ENCODE results near the gene RHOC.

Gene RHOC

GRCh38 chr1:112693821-112694220, 13.1 kb downstream of the RHOC start:
- no peak overlapping the region for H3K4ac ChIP-seq (ENCODE audit: low read depth, low read length)
- H3K9me3 ChIP-seq (ENCODE audit: insufficient read depth, low read depth, low read length), result no peaks in the 10 kb centered on the region
- no peak overlapping the region for H2AK5ac ChIP-seq (ENCODE audit: low read length)
- H3K79me1 ChIP-seq (ENCODE audit: low read length), result peaks cover 3% of the 10 kb centered on the region
- no peak overlapping the region for H4K91ac ChIP-seq (ENCODE audit: low read depth, low read length)
- H3K18ac ChIP-seq (ENCODE audit: low read length), result no peak overlapping the region
- peaks cover 12% of the 10 kb centered on the region in 2 experiments for H3K4me1 ChIP-seq (ENCODE audit: control insufficient read depth in 1 of 2, insufficient read depth in 2 of 2, low read length in 2 of 2)
- no peak overlapping the region for H2BK12ac ChIP-seq (ENCODE audit: low read length)
- no peak overlapping the region for H4K8ac ChIP-seq (ENCODE audit: low read depth, low read length)
- H3K9ac ChIP-seq (ENCODE audit: low read length), result no peak overlapping the region
- no peak for DNase-seq
- H3K79me2 ChIP-seq (ENCODE audit: control insufficient read depth, insufficient read depth, low read length, poor library complexity), result no peaks in the 10 kb centered on the region
- H3K23ac ChIP-seq (ENCODE audit: low read length), result no peak overlapping the region
- no CpG with 5 or more reads among the region's 6 CpGs for WGBS (ENCODE audit: extremely low coverage, insufficient coverage, insufficient read length)
- H3K14ac ChIP-seq (ENCODE audit: low read length), result no peak overlapping the region
- H3K36me3 ChIP-seq (ENCODE audit: control insufficient read depth in 1 of 2, insufficient read depth in 2 of 2, low read length in 2 of 2), result peaks cover 58 to 65% of the 10 kb centered on the region in 2 experiments
- H2BK5ac ChIP-seq (ENCODE audit: low read depth, low read length, poor library complexity), result no peak overlapping the region
- no peak overlapping the region for H3K4me2 ChIP-seq (ENCODE audit: low read length)
- H3K27ac ChIP-seq (ENCODE audit: low read depth, low read length), result no peak overlapping the region
- no peak overlapping the region for H2AFZ ChIP-seq (ENCODE audit: insufficient read depth, low read length, poor library complexity)
- no peaks in the 10 kb centered on the region for H3K27me3 ChIP-seq (ENCODE audit: insufficient read depth, low read length)
- no peak overlapping the region for H4K12ac ChIP-seq (ENCODE audit: low read depth, low read length)
- no peak overlapping the region for H3K4me3 ChIP-seq (ENCODE audit: low read depth, low read length)
- no peak overlapping the region for H2BK120ac ChIP-seq (ENCODE audit: insufficient read depth, low read length, poor library complexity)

GRCh38 chr1:112692681-112693080, 14.2 kb downstream of the RHOC start:
- Histone ChIP-seq H3K27me3 (ENCODE audit: insufficient read depth, low read length) (no peaks in the 10 kb centered on the region), H3K4me1 (ENCODE audit: control insufficient read depth in 1 of 2, insufficient read depth in 2 of 2, low read length in 2 of 2) (peaks cover 3 to 4% of the 10 kb centered on the region in 2 experiments), H3K23ac (ENCODE audit: low read length) (no peak overlapping the region), H3K18ac (ENCODE audit: low read length) (no peak overlapping the region), H3K14ac (ENCODE audit: low read length) (no peak overlapping the region), H3K27ac (ENCODE audit: low read depth, low read length) (no peak overlapping the region), H3K4ac (ENCODE audit: low read depth, low read length) (no peak overlapping the region), H3K36me3 (ENCODE audit: control insufficient read depth in 1 of 2, insufficient read depth in 2 of 2, low read length in 2 of 2) (peaks cover 50 to 56% of the 10 kb centered on the region in 2 experiments), H2BK5ac (ENCODE audit: low read depth, low read length, poor library complexity) (no peak overlapping the region), H3K4me2 (ENCODE audit: low read length) (no peak overlapping the region), H3K79me2 (ENCODE audit: control insufficient read depth, insufficient read depth, low read length, poor library complexity) (no peaks in the 10 kb centered on the region), H4K12ac (ENCODE audit: low read depth, low read length) (no peak overlapping the region), H3K9ac (ENCODE audit: low read length) (no peak overlapping the region), H2AK5ac (ENCODE audit: low read length) (no peak overlapping the region), H3K9me3 (ENCODE audit: insufficient read depth, low read depth, low read length) (no peaks in the 10 kb centered on the region), H2AFZ (ENCODE audit: insufficient read depth, low read length, poor library complexity) (no peak overlapping the region), H4K8ac (ENCODE audit: low read depth, low read length) (no peak overlapping the region), H3K4me3 (ENCODE audit: low read depth, low read length) (no peak overlapping the region), H4K91ac (ENCODE audit: low read depth, low read length) (no peak overlapping the region), H3K79me1 (ENCODE audit: low read length) (no peaks in the 10 kb centered on the region), H2BK12ac (ENCODE audit: low read length) (no peak overlapping the region), H2BK120ac (ENCODE audit: insufficient read depth, low read length, poor library complexity) (no peak overlapping the region)
- WGBS (ENCODE audit: extremely low coverage, insufficient coverage, insufficient read length), result no CpG with 5 or more reads among the region's 5 CpGs
- DNase-seq, result no peak

- H3K27ac ChIP-seq (ENCODE audit: low read depth, low read length), result no peak overlapping the region
- H3K9ac ChIP-seq (ENCODE audit: low read length), result no peak overlapping the region
- no peak for DNase-seq
- H3K18ac ChIP-seq (ENCODE audit: low read length), result no peak overlapping the region
- peaks cover 32 to 36% of the 10 kb centered on the region in 2 experiments for H3K36me3 ChIP-seq (ENCODE audit: control insufficient read depth in 1 of 2, insufficient read depth in 2 of 2, low read length in 2 of 2)
- H3K23ac ChIP-seq (ENCODE audit: low read length), result no peak overlapping the region
- H3K79me1 ChIP-seq (ENCODE audit: low read length), result peaks cover 2% of the 10 kb centered on the region
- H2BK5ac ChIP-seq (ENCODE audit: low read depth, low read length, poor library complexity), result no peak overlapping the region
- no peaks in the 10 kb centered on the region for H3K27me3 ChIP-seq (ENCODE audit: insufficient read depth, low read length)
- no peak overlapping the region for H3K4me3 ChIP-seq (ENCODE audit: low read depth, low read length)
- H3K9me3 ChIP-seq (ENCODE audit: insufficient read depth, low read depth, low read length), result no peaks in the 10 kb centered on the region
- no peak overlapping the region for H2AFZ ChIP-seq (ENCODE audit: insufficient read depth, low read length, poor library complexity)
- H3K4ac ChIP-seq (ENCODE audit: low read depth, low read length), result no peak overlapping the region
- H2BK12ac ChIP-seq (ENCODE audit: low read length), result no peak overlapping the region
- no peak overlapping the region for H4K12ac ChIP-seq (ENCODE audit: low read depth, low read length)
- H3K4me1 ChIP-seq (ENCODE audit: control insufficient read depth in 1 of 2, insufficient read depth in 2 of 2, low read length in 2 of 2), result peaks cover 7% of the 10 kb centered on the region in 2 experiments
- no peak overlapping the region for H2BK120ac ChIP-seq (ENCODE audit: insufficient read depth, low read length, poor library complexity)
- WGBS (ENCODE audit: extremely low coverage, insufficient coverage, insufficient read length), result no CpG with 5 or more reads among the region's 11 CpGs
- no peak overlapping the region for H4K8ac ChIP-seq (ENCODE audit: low read depth, low read length)
- H3K14ac ChIP-seq (ENCODE audit: low read length), result no peak overlapping the region
- H3K79me2 ChIP-seq (ENCODE audit: control insufficient read depth, insufficient read depth, low read length, poor library complexity), result no peaks in the 10 kb centered on the region
- no peak overlapping the region for H3K4me2 ChIP-seq (ENCODE audit: low read length)
- H4K91ac ChIP-seq (ENCODE audit: low read depth, low read length), result no peak overlapping the region
- H2AK5ac ChIP-seq (ENCODE audit: low read length), result no peak overlapping the region
These were observed 17.1 kb downstream of the RHOC start for GRCh38 chr1:112689842-112690237.

GRCh38 chr1:112689196-112689841, 17.6 kb downstream of the RHOC start:
- Histone ChIP-seq H2AFZ (ENCODE audit: insufficient read depth, low read length, poor library complexity) (no peak overlapping the region), H2BK5ac (ENCODE audit: low read depth, low read length, poor library complexity) (no peak overlapping the region), H4K12ac (ENCODE audit: low read depth, low read length) (no peak overlapping the region), H3K4me2 (ENCODE audit: low read length) (no peak overlapping the region), H3K79me2 (ENCODE audit: control insufficient read depth, insufficient read depth, low read length, poor library complexity) (no peaks in the 10 kb centered on the region), H3K4me3 (ENCODE audit: low read depth, low read length) (no peak overlapping the region), H3K18ac (ENCODE audit: low read length) (no peak overlapping the region), H3K4ac (ENCODE audit: low read depth, low read length) (no peak overlapping the region), H3K79me1 (ENCODE audit: low read length) (peaks cover 2% of the 10 kb centered on the region), H2BK120ac (ENCODE audit: insufficient read depth, low read length, poor library complexity) (no peak overlapping the region), H3K4me1 (ENCODE audit: control insufficient read depth in 1 of 2, insufficient read depth in 2 of 2, low read length in 2 of 2) (peaks cover 7% of the 10 kb centered on the region in 2 experiments), H3K9me3 (ENCODE audit: insufficient read depth, low read depth, low read length) (no peaks in the 10 kb centered on the region), H2BK12ac (ENCODE audit: low read length) (no peak overlapping the region), H3K27me3 (ENCODE audit: insufficient read depth, low read length) (no peaks in the 10 kb centered on the region), H2AK5ac (ENCODE audit: low read length) (no peak overlapping the region), H3K14ac (ENCODE audit: low read length) (no peak overlapping the region), H3K9ac (ENCODE audit: low read length) (no peak overlapping the region), H3K27ac (ENCODE audit: low read depth, low read length) (no peak overlapping the region), H4K91ac (ENCODE audit: low read depth, low read length) (no peak overlapping the region), H3K36me3 (ENCODE audit: control insufficient read depth in 1 of 2, insufficient read depth in 2 of 2, low read length in 2 of 2) (peaks cover 27 to 31% of the 10 kb centered on the region in 2 experiments), H4K8ac (ENCODE audit: low read depth, low read length) (no peak overlapping the region), H3K23ac (ENCODE audit: low read length) (no peak overlapping the region)
- DNase-seq, result no peak
- WGBS (ENCODE audit: extremely low coverage, insufficient coverage, insufficient read length), result no CpG with 5 or more reads among the region's 9 CpGs
